Placental pericyte (primary cell): ENCODE results near the gene AP2A2. TPM values are rescaled to one million over a fixed set of nuclear protein-coding genes. Genes with fewer than 3 reads are reported as not detected.

Experiments
- small RNA-seq: library from RNA; depleted of rRNA; stranded (forward); fragments of <200 nt; gene quantifications from one replicate; pipeline ENCODE3, GENCODE V24; 2012; ENCODE audit warnings: low replicate concordance
- total RNA-seq: library from RNA; depleted of rRNA; stranded (reverse); fragments of >200 nt; gene quantifications from 2 replicates; pipeline ENCODE4 v1.2.3, GENCODE V29; 2012

The AP2A2 gene
- total RNA-seq: 49.9 and 61.4 TPM in 2 replicates

DNA sequence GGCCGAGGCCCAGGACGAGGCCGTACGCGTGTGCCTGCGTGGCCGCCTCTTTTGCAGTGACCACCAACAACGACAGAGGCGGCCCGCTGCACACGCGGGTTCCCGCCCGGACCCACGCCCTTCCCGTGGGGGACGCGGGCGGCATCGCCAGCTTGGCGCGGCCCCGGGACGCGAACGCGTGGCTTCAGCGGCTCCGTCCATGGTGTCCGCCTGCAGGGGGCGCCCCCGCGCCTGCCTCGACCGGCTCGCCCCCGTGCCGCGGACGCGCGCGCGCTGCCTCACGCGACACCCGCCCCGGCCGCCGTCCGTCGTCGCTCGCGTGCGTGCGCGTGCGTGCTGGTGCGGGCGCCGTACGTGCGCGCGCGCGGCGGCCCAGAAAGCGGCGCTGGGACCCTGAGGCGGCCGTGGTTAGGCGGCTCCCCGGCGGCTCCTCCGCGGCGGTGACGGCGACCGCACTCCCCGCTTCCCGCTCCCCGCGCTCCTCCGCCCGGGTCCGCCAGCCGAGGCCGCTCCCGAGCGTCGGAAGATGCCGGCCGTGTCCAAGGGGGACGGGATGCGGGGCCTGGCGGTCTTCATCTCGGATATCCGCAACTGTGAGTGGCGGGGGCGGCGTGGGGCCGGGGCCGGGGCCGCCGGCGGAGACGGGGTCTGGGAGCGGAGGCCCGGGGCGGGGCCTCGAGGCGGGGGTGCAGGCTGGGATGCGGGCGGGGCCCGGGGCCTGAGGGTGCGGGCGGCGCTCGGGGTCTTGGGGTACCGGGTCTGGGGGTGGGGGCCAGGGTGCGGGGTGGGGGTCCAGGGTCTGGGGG lies at the start of gene AP2A2:
AP2A2 (plus strand) TSS at position 375 of the 806 bp plus-strand sequence; CDS start at position 527, 152 bp downstream.

GRCh38 chr11:910589-911030 lies 15.1 kb upstream of the AP2A2 start, which contains the start of gene CHID1:
CHID1 (minus strand) TSS chr11:910810; CDS start chr11:904816, 5,994 bp downstream.

GRCh38 chr11:1036303-1036923 lies 110.7 kb downstream of the AP2A2 start, which contains the start of gene MUC6:
MUC6 (minus strand) TSS chr11:1036718; CDS start chr11:1036655, 63 bp downstream.

Small RNA genes lying within 50 kb of the gene (small RNA-seq; reads per million reads assigned to genes)
- not detected for gene RNU6-1025P

Other genes with a start within 250 kb of the AP2A2 start
- 29.1 and 39.2 TPM in 2 replicates for gene DEAF1, start 230.6 kb upstream of the AP2A2 start, total RNA-seq
- 7.0 and 14.6 TPM in 2 replicates for gene TMEM80, start 230.1 kb upstream of the AP2A2 start, total RNA-seq
- 51.4 and 51.7 TPM in 2 replicates for gene EPS8L2, start 219.6 kb upstream of the AP2A2 start, total RNA-seq
- 213 and 250 TPM in 2 replicates for gene TALDO1, start 178.4 kb upstream of the AP2A2 start, total RNA-seq
- 39.9 and 53.8 TPM in 2 replicates for gene GATD1, start 148.4 kb upstream of the AP2A2 start, total RNA-seq
- gene CEND1, start 135.8 kb upstream of the AP2A2 start, total RNA-seq: 0.22 and 1.4 TPM in 2 replicates
- 11.2 and 23.0 TPM in 2 replicates for gene SLC25A22, start 127.6 kb upstream of the AP2A2 start, total RNA-seq
- 8.1 and 8.6 TPM in 2 replicates for gene PIDD1, start 120.6 kb upstream of the AP2A2 start, total RNA-seq
- 123 and 310 TPM in 2 replicates for gene RPLP2, start 115.9 kb upstream of the AP2A2 start, total RNA-seq
- 24.9 and 51.9 TPM in 2 replicates for gene PNPLA2, start 107.0 kb upstream of the AP2A2 start, total RNA-seq
- gene CRACR2B, start 98.0 kb upstream of the AP2A2 start, total RNA-seq: 0.66 and 1.4 TPM in 2 replicates
- gene CD151, start 92.9 kb upstream of the AP2A2 start, total RNA-seq: 283 and 431 TPM in 2 replicates
- 55.6 and 107 TPM in 2 replicates for gene POLR2L, start 83.3 kb upstream of the AP2A2 start, total RNA-seq
- 186 and 224 TPM in 2 replicates for gene TSPAN4, start 83.0 kb upstream of the AP2A2 start, total RNA-seq
- gene CHID1, start 15.1 kb upstream of the AP2A2 start, total RNA-seq: 49.0 and 71.1 TPM in 2 replicates
- not detected in 2 replicates for gene MUC6, start 110.8 kb downstream of the AP2A2 start, total RNA-seq
- not detected in 2 replicates for gene MUC2, start 149.0 kb downstream of the AP2A2 start, total RNA-seq
- not detected in 2 replicates for gene MUC5AC, start 232.1 kb downstream of the AP2A2 start, total RNA-seq